GM23338 (cell line): Measurements from ENCODE around the gene SLFN12.

Experiments used
- CTCF ChIP-seq, 2 experiments: fragments of 200-600 bp in 1 of 2; sonication (generic) in 1 of 2; conservative IDR thresholded peaks; 2 replicates each; pipeline versions ENCODE4 v1.5.1 to v1.6.1; 2016 to 2017; ENCODE audit warnings: antibody characterized with exemption in 2 of 2, low read depth in 2 of 2, mild to moderate bottlenecking in 2 of 2, moderate library complexity in 1 of 2
- ETS1 ChIP-seq: IDR thresholded peaks from 2 replicates; pipeline ENCODE4 v1.6.1; 2016; ENCODE audit warnings: antibody characterized with exemption
- EZH2 ChIP-seq: fragments of 200-600 bp; sonication (generic); IDR thresholded peaks from one replicate; pipeline ENCODE4 v1.8.0; 2017; ENCODE audit warnings: antibody characterized with exemption, mild to moderate bottlenecking, low read depth; ENCODE audit not compliant: unreplicated experiment
- POLR2AphosphoS5 ChIP-seq: IDR thresholded peaks from 2 replicates; pipeline ENCODE4 v1.6.1; 2016; ENCODE audit warnings: antibody characterized with exemption, low read depth
- ZNF462 ChIP-seq: fragments of 250-450 bp; sonication (Bioruptor Pico); IDR thresholded peaks from 2 replicates; pipeline ENCODE4 v1.5.0; 2020; ENCODE audit warnings: mild to moderate bottlenecking, moderate library complexity

GRCh38 chr17:35479271-35479670 lies 47.0 kb upstream of the SLFN12 start:
- TF ChIP-seq CTCF (conservative IDR thresholded peaks at IDR 0.05; ENCODE audit: low read depth in 2 of 2) (no peak), ZNF462 (CRISPR knock-in tag) (no peak), EZH2 (no peak), POLR2AphosphoS5 (no peak), ETS1 (no peak)
